Measurements from ENCODE around the gene GLI3. TPM values are rescaled to one million over a fixed set of nuclear protein-coding genes. Genes with fewer than 3 reads are reported as not detected.

Gene GLI3
- total RNA-seq, 1 donor from 2014 or later = 136 TPM

GRCh38 chr7:42085531-42085930 lies 151.5 kb downstream of the GLI3 start:
- no peak for TF ChIP-seq CTCF (conservative IDR thresholded peaks at IDR 0.05)
- Mint-ChIP-seq H3K27ac (ENCODE audit: unreplicated experiment) (no peak overlapping the region), H3K27me3 (ENCODE audit: low read depth) (no peaks in the 10 kb centered on the region), H3K36me3 (ENCODE audit: low read depth) (peaks cover 16% of the 10 kb centered on the region), H3K4me3 (no peak overlapping the region), H3K4me1 (peaks cover 76% of the 10 kb centered on the region), H3K9me3 (no peaks in the 10 kb centered on the region)
- DNase-seq (ENCODE audit: low read depth, low spot score) = no peak

- H3K36me3 Mint-ChIP-seq (ENCODE audit: low read depth) = peaks cover 25% of the 10 kb centered on the region
Observed at GRCh38 chr7:42084263-42084662, 152.7 kb downstream of the GLI3 start.

GRCh38 chr7:42083284-42083683 lies 153.7 kb downstream of the GLI3 start:
- H3K4me3 Mint-ChIP-seq = no peak overlapping the region
- H3K4me1 Mint-ChIP-seq = peaks cover 69% of the 10 kb centered on the region
- H3K27me3 Mint-ChIP-seq (ENCODE audit: low read depth) = no peaks in the 10 kb centered on the region
- DNase-seq (ENCODE audit: low read depth, low spot score) = no peak
- H3K27ac Mint-ChIP-seq (ENCODE audit: unreplicated experiment) = no peak overlapping the region
- no peaks in the 10 kb centered on the region for H3K9me3 Mint-ChIP-seq
- H3K36me3 Mint-ChIP-seq (ENCODE audit: low read depth) = peaks cover 28% of the 10 kb centered on the region
- TF ChIP-seq CTCF (conservative IDR thresholded peaks at IDR 0.05) = no peak

More at GRCh38 chr7:42084263-42084662, 152.7 kb downstream of the GLI3 start:
- Mint-ChIP-seq H3K27ac (ENCODE audit: unreplicated experiment) (no peak overlapping the region), H3K9me3 (no peaks in the 10 kb centered on the region), H3K4me3 (no peak overlapping the region), H3K27me3 (ENCODE audit: low read depth) (no peaks in the 10 kb centered on the region), H3K4me1 (peaks cover 75% of the 10 kb centered on the region)
- TF ChIP-seq CTCF (conservative IDR thresholded peaks at IDR 0.05) = no peak
- DNase-seq (ENCODE audit: low read depth, low spot score) = no peak

GRCh38 chr7:42082144-42082543 lies 154.9 kb downstream of the GLI3 start:
- Mint-ChIP-seq H3K27ac (ENCODE audit: unreplicated experiment) (no peak overlapping the region), H3K36me3 (ENCODE audit: low read depth) (peaks cover 33% of the 10 kb centered on the region), H3K4me3 (no peak overlapping the region), H3K9me3 (no peaks in the 10 kb centered on the region), H3K4me1 (peaks cover 65% of the 10 kb centered on the region), H3K27me3 (ENCODE audit: low read depth) (no peaks in the 10 kb centered on the region)
- no peak for TF ChIP-seq CTCF (conservative IDR thresholded peaks at IDR 0.05)
- no peak for DNase-seq (ENCODE audit: low read depth, low spot score)

GRCh38 chr7:42081671-42082070 lies 155.3 kb downstream of the GLI3 start:
- Mint-ChIP-seq H3K4me1 (peaks cover 65% of the 10 kb centered on the region), H3K27ac (ENCODE audit: unreplicated experiment) (no peak overlapping the region), H3K4me3 (no peak overlapping the region), H3K36me3 (ENCODE audit: low read depth) (peaks cover 33% of the 10 kb centered on the region), H3K27me3 (ENCODE audit: low read depth) (no peaks in the 10 kb centered on the region), H3K9me3 (no peaks in the 10 kb centered on the region)
- no peak for DNase-seq (ENCODE audit: low read depth, low spot score)
- TF ChIP-seq CTCF (conservative IDR thresholded peaks at IDR 0.05) = no peak

Data from neural crest cell (in vitro differentiated cells).